ENCODE measurements around the gene GABRD.
A peak's percentile ranks its signal among the peaks of the same experiment; 100 is the strongest.

Gene GABRD

DNA sequence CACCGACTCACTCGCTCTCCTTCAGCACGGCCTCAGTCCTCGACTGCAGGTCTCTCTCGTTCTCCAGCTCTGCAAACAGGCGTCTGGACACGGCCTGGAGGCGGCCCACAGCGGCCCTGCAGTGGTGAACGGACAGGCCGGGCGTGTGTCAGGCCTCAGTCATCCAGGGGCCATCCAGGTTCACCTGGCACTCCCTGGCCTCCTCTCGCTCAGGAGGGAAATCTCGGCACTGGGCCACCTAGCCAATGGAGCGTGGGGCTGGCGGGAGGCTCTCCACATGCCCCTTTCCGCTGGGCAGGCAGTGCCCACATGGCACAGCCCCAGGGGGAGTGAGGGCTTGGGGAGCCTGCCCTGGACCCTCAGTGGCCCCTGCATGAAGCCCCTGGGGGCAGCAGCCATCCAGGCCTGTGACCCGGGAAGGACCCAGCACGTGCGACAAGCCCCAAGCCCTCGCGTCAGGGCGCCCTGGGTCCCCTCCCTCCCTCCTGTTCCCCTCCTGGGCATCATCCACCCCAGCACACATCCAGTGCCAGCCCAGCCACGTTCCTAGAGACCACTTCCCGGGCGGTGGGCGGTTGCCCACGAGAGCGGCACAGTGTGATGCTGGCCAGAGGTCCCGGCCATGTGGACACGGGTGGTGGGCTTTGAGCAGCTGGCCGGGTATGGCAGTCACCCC is 33.6 kb upstream of the GABRD start:
- Histone ChIP-seq H3K27me3 (ENCODE audit: control insufficient read depth in 5 of 5, insufficient read depth in 4 of 5, low read length in 5 of 5) (peaks cover 0 to 9% (median 0%) of the 10 kb centered on the region in 5 donors), H3K9ac (ENCODE audit: low read length in 5 of 5) (no peak overlapping the region), H3K9me3 (ENCODE audit: control insufficient read depth in 5 of 5, low read length in 5 of 5) (no peaks in the 10 kb centered on the region)

DNA sequence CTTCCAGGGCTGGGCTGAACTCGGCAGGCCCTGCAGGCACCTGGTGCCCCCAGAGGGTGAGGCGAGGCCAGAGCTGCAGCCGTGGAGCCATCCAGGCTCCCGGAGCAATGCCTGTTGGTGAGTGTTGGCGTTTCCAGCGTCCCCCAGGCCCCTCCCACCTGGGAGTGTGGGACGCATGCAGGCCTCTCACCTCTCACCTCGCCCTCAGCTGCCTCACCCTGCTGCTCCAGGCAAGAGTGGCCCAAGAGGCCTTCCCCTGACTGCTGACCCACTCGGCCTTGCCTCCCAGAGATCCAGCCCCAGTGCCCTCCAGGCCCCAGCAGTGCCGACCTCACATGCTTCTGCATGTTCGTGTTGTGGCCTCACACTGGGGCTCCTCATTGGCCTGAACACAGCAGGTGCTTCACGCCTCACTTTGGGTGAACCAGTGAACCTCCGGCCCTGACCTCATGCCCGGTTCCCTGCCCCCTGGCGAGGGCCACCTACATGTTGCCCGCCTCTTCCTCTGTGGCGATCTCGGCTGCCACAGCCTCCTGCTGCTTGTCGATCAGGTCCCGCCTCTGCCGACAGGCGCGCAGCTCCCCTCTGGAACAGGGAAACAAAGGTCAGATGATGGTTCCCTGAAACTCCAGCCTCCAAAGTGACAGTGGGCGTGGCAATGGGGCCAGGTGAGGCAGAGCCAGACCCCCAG is 32.5 kb upstream of the GABRD start:
- H3K36me3 ChIP-seq (ENCODE audit: control insufficient read depth in 5 of 5, insufficient read depth in 5 of 5, low read length in 5 of 5): no peaks in the 10 kb centered on the region
- H3K4me1 ChIP-seq (ENCODE audit: control insufficient read depth in 5 of 5, insufficient read depth in 5 of 5, low read length in 5 of 5): peaks cover 1 to 43% (median 23%) of the 10 kb centered on the region in 5 donors
- H3K4me3 ChIP-seq (ENCODE audit: low read depth in 1 of 5, low read length in 5 of 5): no peak overlapping the region
- H3K9me3 ChIP-seq (ENCODE audit: control insufficient read depth in 5 of 5, low read length in 5 of 5): no peaks in the 10 kb centered on the region
- H3K9ac ChIP-seq (ENCODE audit: low read length in 5 of 5): peak overlapping the region in 1 of 5 donors; percentile 25
- peaks cover 0 to 9% (median 0%) of the 10 kb centered on the region in 5 donors for H3K27me3 ChIP-seq (ENCODE audit: control insufficient read depth in 5 of 5, insufficient read depth in 4 of 5, low read length in 5 of 5)
- H3K27ac ChIP-seq (ENCODE audit: low read depth, low read length): no peak overlapping the region

More for the DNA sequence above, 33.6 kb upstream of the GABRD start:
- H3K4me1 ChIP-seq (ENCODE audit: control insufficient read depth in 5 of 5, insufficient read depth in 5 of 5, low read length in 5 of 5): peaks cover 1 to 33% (median 17%) of the 10 kb centered on the region in 5 donors
- H3K36me3 ChIP-seq (ENCODE audit: control insufficient read depth in 5 of 5, insufficient read depth in 5 of 5, low read length in 5 of 5): no peaks in the 10 kb centered on the region
- no peak overlapping the region for H3K27ac ChIP-seq (ENCODE audit: low read depth, low read length)
- H3K4me3 ChIP-seq (ENCODE audit: low read depth in 1 of 5, low read length in 5 of 5): no peak overlapping the region

DNA sequence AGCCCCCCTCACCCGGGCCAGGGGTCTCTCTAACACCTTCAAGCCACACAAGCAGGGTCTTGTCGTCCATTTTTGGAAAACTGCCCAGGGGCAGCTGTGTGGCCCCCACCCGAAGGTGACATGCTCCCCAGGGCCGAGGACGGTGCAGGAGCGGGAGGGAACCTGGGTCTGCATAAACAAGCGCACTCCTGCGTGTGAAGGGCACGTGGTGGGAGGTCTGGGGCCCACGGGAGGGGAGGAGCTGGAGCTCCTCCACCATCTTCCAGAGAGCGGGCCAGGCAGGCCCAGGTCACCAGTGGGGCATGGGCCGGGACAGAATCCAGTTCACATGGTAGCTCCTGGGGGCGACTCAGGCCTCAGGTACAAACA is 32.0 kb upstream of the GABRD start:
- Histone ChIP-seq H3K27ac (ENCODE audit: low read depth, low read length) (no peak overlapping the region), H3K4me3 (ENCODE audit: low read depth in 1 of 5, low read length in 5 of 5) (no peak overlapping the region), H3K4me1 (ENCODE audit: control insufficient read depth in 5 of 5, insufficient read depth in 5 of 5, low read length in 5 of 5) (peaks cover 1 to 43% (median 23%) of the 10 kb centered on the region in 5 donors), H3K9me3 (ENCODE audit: control insufficient read depth in 5 of 5, low read length in 5 of 5) (no peaks in the 10 kb centered on the region), H3K27me3 (ENCODE audit: control insufficient read depth in 5 of 5, insufficient read depth in 4 of 5, low read length in 5 of 5) (peaks cover 0 to 9% (median 0%) of the 10 kb centered on the region in 5 donors), H3K36me3 (ENCODE audit: control insufficient read depth in 5 of 5, insufficient read depth in 5 of 5, low read length in 5 of 5) (no peaks in the 10 kb centered on the region), H3K9ac (ENCODE audit: low read length in 5 of 5) (no peak overlapping the region)

DNA sequence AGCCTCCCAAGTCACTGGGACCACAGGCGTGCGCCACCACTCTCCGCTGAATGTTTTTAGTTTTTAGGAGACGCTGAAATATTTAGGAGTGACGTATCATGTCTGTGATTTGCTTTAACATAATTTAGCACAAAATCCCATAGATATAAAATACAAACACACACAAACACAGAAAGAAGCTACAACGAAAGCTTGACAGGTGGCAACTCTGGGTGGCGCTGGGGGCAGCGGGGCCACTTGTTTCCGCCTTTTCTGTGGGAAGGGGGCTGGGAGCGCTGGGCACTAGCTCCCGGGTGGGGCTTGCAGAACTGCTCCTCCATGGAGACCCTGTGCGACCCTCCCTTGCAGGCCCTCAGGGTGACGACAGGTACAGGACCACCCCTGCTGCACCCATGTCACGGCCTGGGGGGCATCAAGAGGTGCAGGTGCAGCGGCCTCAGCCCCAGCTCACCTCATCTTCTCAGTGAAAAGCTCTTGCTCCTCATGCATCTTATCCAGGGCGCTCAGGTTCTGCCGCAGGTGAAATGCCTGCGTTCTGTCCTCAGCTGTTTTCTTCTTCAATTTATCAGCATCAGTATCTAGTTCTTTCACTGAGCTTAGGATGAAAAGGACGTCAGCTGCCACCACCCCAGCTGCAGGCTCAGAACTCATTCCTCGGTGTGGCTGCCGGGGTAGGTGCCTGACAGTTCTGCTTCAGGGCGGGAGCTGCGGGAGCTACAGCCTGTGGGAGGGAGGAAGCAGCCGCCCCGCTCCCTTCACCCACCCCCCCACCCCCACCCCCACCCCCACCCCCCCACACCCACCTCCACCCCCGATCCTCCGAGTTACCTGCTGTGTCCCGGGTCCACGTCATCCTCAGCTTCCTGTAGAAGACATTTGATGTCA is 30.8 kb upstream of the GABRD start:
- H3K4me1 ChIP-seq (ENCODE audit: control insufficient read depth in 5 of 5, insufficient read depth in 5 of 5, low read length in 5 of 5): peaks cover 0 to 43% (median 23%) of the 10 kb centered on the region in 5 donors
- H3K4me3 ChIP-seq (ENCODE audit: low read depth in 1 of 5, low read length in 5 of 5): no peak overlapping the region
- H3K27me3 ChIP-seq (ENCODE audit: control insufficient read depth in 5 of 5, insufficient read depth in 4 of 5, low read length in 5 of 5): peaks cover 0 to 9% (median 0%) of the 10 kb centered on the region in 5 donors
- H3K9me3 ChIP-seq (ENCODE audit: control insufficient read depth in 5 of 5, low read length in 5 of 5): no peaks in the 10 kb centered on the region
- no peaks in the 10 kb centered on the region for H3K36me3 ChIP-seq (ENCODE audit: control insufficient read depth in 5 of 5, insufficient read depth in 5 of 5, low read length in 5 of 5)
- H3K27ac ChIP-seq (ENCODE audit: low read depth, low read length): no peak overlapping the region
- no peak overlapping the region for H3K9ac ChIP-seq (ENCODE audit: low read length in 5 of 5)

GRCh38 chr1:1989102-1989542 is 30.0 kb upstream of the GABRD start:
- H3K9me3 ChIP-seq (ENCODE audit: control insufficient read depth in 5 of 5, low read length in 5 of 5): no peaks in the 10 kb centered on the region
- H3K4me3 ChIP-seq (ENCODE audit: low read depth in 1 of 5, low read length in 5 of 5): peak overlapping the region in 1 of 5 donors; percentile 6
- H3K9ac ChIP-seq (ENCODE audit: low read length in 5 of 5): peak overlapping the region in 1 of 5 donors; percentile 52
- no peaks in the 10 kb centered on the region for H3K36me3 ChIP-seq (ENCODE audit: control insufficient read depth in 5 of 5, insufficient read depth in 5 of 5, low read length in 5 of 5)
- peaks cover 0 to 9% (median 0%) of the 10 kb centered on the region in 5 donors for H3K27me3 ChIP-seq (ENCODE audit: control insufficient read depth in 5 of 5, insufficient read depth in 4 of 5, low read length in 5 of 5)
- peak overlapping the region; percentile 77 for H3K27ac ChIP-seq (ENCODE audit: low read depth, low read length)
- peaks cover 0 to 43% (median 23%) of the 10 kb centered on the region in 5 donors for H3K4me1 ChIP-seq (ENCODE audit: control insufficient read depth in 5 of 5, insufficient read depth in 5 of 5, low read length in 5 of 5)

- H3K27me3 ChIP-seq (ENCODE audit: control insufficient read depth in 5 of 5, insufficient read depth in 4 of 5, low read length in 5 of 5): peaks cover 0 to 9% (median 0%) of the 10 kb centered on the region in 5 donors
- H3K9ac ChIP-seq (ENCODE audit: low read length in 5 of 5): peak overlapping the region in 2 of 5 donors; percentile 3 to 52
- peak overlapping the region; percentile 77 for H3K27ac ChIP-seq (ENCODE audit: low read depth, low read length)
- no peak overlapping the region for H3K4me3 ChIP-seq (ENCODE audit: low read depth in 1 of 5, low read length in 5 of 5)
- peaks cover 0 to 43% (median 23%) of the 10 kb centered on the region in 5 donors for H3K4me1 ChIP-seq (ENCODE audit: control insufficient read depth in 5 of 5, insufficient read depth in 5 of 5, low read length in 5 of 5)
- H3K36me3 ChIP-seq (ENCODE audit: control insufficient read depth in 5 of 5, insufficient read depth in 5 of 5, low read length in 5 of 5): no peaks in the 10 kb centered on the region
- no peaks in the 10 kb centered on the region for H3K9me3 ChIP-seq (ENCODE audit: control insufficient read depth in 5 of 5, low read length in 5 of 5)
Measured at GRCh38 chr1:1989789-1990188, 29.4 kb upstream of the GABRD start.

GRCh38 chr1:1990222-1990621 is 28.9 kb upstream of the GABRD start:
- Histone ChIP-seq H3K9ac (ENCODE audit: low read length in 5 of 5) (peak overlapping the region in 1 of 5 donors; percentile 3), H3K36me3 (ENCODE audit: control insufficient read depth in 5 of 5, insufficient read depth in 5 of 5, low read length in 5 of 5) (no peaks in the 10 kb centered on the region), H3K27me3 (ENCODE audit: control insufficient read depth in 5 of 5, insufficient read depth in 4 of 5, low read length in 5 of 5) (peaks cover 0 to 9% (median 0%) of the 10 kb centered on the region in 5 donors), H3K4me3 (ENCODE audit: low read depth in 1 of 5, low read length in 5 of 5) (no peak overlapping the region), H3K27ac (ENCODE audit: low read depth, low read length) (peak overlapping the region; percentile 77), H3K4me1 (ENCODE audit: control insufficient read depth in 5 of 5, insufficient read depth in 5 of 5, low read length in 5 of 5) (peaks cover 0 to 43% (median 23%) of the 10 kb centered on the region in 5 donors), H3K9me3 (ENCODE audit: control insufficient read depth in 5 of 5, low read length in 5 of 5) (no peaks in the 10 kb centered on the region)

DNA sequence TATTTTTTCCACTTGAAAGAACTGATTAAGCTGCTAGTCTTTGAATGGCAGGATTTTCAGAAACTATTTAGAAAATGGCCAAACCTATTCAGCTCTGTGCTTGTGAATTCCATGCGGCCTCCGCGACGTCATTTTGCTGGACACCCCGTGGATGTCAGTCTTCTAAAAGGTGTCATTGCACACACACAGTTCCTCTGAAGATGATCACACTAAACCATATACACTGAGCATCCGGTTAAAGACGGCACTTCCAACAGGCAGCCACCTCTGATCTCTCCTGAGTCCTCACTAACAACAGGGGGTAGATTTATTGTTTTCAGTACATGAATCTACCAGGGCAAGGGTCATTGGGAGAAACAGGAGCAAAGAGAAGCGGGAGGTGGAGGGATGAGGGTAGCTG is 24.6 kb upstream of the GABRD start:
- Histone ChIP-seq H3K4me3 (ENCODE audit: low read depth in 1 of 5, low read length in 5 of 5) (no peak overlapping the region), H3K9me3 (ENCODE audit: control insufficient read depth in 5 of 5, low read length in 5 of 5) (no peaks in the 10 kb centered on the region), H3K27me3 (ENCODE audit: control insufficient read depth in 5 of 5, insufficient read depth in 4 of 5, low read length in 5 of 5) (no peaks in the 10 kb centered on the region), H3K27ac (ENCODE audit: low read depth, low read length) (no peak overlapping the region), H3K36me3 (ENCODE audit: control insufficient read depth in 5 of 5, insufficient read depth in 5 of 5, low read length in 5 of 5) (no peaks in the 10 kb centered on the region), H3K9ac (ENCODE audit: low read length in 5 of 5) (no peak overlapping the region), H3K4me1 (ENCODE audit: control insufficient read depth in 5 of 5, insufficient read depth in 5 of 5, low read length in 5 of 5) (peaks cover 0 to 17% (median 15%) of the 10 kb centered on the region in 5 donors)

DNA sequence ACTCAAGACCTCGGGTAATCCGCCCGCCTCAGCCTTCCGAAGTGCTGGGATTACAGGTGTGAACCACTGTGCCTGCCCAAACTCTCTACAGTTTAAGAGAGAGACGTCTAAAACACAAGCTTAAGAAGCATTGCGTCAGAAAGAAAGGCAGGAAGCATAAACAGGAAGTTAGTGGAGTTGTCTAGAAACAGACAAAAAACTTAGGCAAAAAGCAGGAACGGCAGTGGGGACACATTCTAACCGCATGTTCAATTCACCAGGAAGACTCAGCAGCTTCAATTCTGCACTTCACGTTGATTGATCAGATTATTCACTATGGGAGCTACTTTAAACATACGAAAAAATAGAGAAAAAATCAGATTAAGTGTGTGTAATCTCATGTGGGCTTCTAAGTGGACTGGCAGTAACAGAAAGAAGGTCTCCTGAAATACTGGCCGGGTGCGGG is 22.9 kb upstream of the GABRD start:
- Histone ChIP-seq H3K4me3 (ENCODE audit: low read depth in 1 of 5, low read length in 5 of 5) (no peak overlapping the region), H3K9ac (ENCODE audit: low read length in 5 of 5) (no peak overlapping the region), H3K9me3 (ENCODE audit: control insufficient read depth in 5 of 5, low read length in 5 of 5) (no peaks in the 10 kb centered on the region), H3K27ac (ENCODE audit: low read depth, low read length) (no peak overlapping the region), H3K4me1 (ENCODE audit: control insufficient read depth in 5 of 5, insufficient read depth in 5 of 5, low read length in 5 of 5) (peaks cover 0 to 3% (median 2%) of the 10 kb centered on the region in 5 donors), H3K36me3 (ENCODE audit: control insufficient read depth in 5 of 5, insufficient read depth in 5 of 5, low read length in 5 of 5) (no peaks in the 10 kb centered on the region), H3K27me3 (ENCODE audit: control insufficient read depth in 5 of 5, insufficient read depth in 4 of 5, low read length in 5 of 5) (peaks cover 0 to 4% (median 2%) of the 10 kb centered on the region in 5 donors)
